HFFc6 (cell line): Measurements from ENCODE around the gene SLC4A7. TPM values are rescaled to one million over a fixed set of nuclear protein-coding genes. Genes with fewer than 3 reads are reported as not detected.

Experiments used
- DNase-seq: peaks from one replicate; pipeline ENCODE4 v3.0.0-alpha.2; 2018
- H3K27ac Mint-ChIP-seq: 2 replicates; pipeline ENCODE4 v1.8.0; 2020; ENCODE audit warnings: mild to moderate bottlenecking, mixed read lengths
- H3K27me3 Mint-ChIP-seq: 2 replicates; pipeline ENCODE4 v1.8.0; 2021; ENCODE audit warnings: mild to moderate bottlenecking, moderate library complexity, mixed read lengths; ENCODE audit not compliant: insufficient read depth
- H3K36me3 Mint-ChIP-seq: 2 replicates; pipeline ENCODE4 v1.8.0; 2021; ENCODE audit warnings: low read depth, mixed read lengths
- H3K4me1 Mint-ChIP-seq: 2 replicates; pipeline ENCODE4 v1.8.0; 2020; ENCODE audit warnings: low read depth, mixed read lengths
- H3K4me3 Mint-ChIP-seq: 2 replicates; pipeline ENCODE4 v1.8.0; 2020; ENCODE audit warnings: mild to moderate bottlenecking, moderate library complexity, mixed read lengths
- H3K9me3 Mint-ChIP-seq: 2 replicates; pipeline ENCODE4 v1.8.0; 2020; ENCODE audit warnings: mild to moderate bottlenecking, mixed read lengths
- CTCF ChIP-seq: fragments of 200-600 bp; sonication (generic); IDR thresholded peaks from 2 replicates; pipeline ENCODE4 v1.5.0; 2021; ENCODE audit warnings: antibody characterized with exemption, mild to moderate bottlenecking
- total RNA-seq, 6 experiments: library from RNA; stranded (reverse); fragmentation: NEBNext Ultra II Directional; extraction: Animal tissue kit (Norgen Biotek cat#: 25700); gene quantifications; 2 replicates in 1 of 6; 3 replicates in 5 of 6; pipeline ENCODE4 v1.2.3, GENCODE V29; 2021

SLC4A7 gene
- total RNA-seq, 6 experiments from 2014 or later, result 42.6 to 58.8 (median 51.7) TPM

- no peak for DNase-seq
Measured at GRCh38 chr3:27456554-27456953, 27.6 kb downstream of the SLC4A7 start.

GRCh38 chr3:27454914-27455313, 29.3 kb downstream of the SLC4A7 start:
- Mint-ChIP-seq H3K36me3 (peaks cover 23% of the 10 kb centered on the region), H3K4me1 (peaks cover 74% of the 10 kb centered on the region), H3K27me3 (no peaks in the 10 kb centered on the region), H3K9me3 (no peaks in the 10 kb centered on the region), H3K27ac (peak overlapping the region; percentile 62), H3K4me3 (peak overlapping the region; percentile 11; the same call in 1 of the 2 replicates)
- TF ChIP-seq CTCF, result no peak
- no peak for DNase-seq

More at GRCh38 chr3:27456554-27456953, 27.6 kb downstream of the SLC4A7 start:
- no peak for TF ChIP-seq CTCF
- peak overlapping the region; percentile 25; the same call in 1 of the 2 replicates for H3K27ac Mint-ChIP-seq
- H3K36me3 Mint-ChIP-seq, result peaks cover 28% of the 10 kb centered on the region
- no peak overlapping the region for H3K4me3 Mint-ChIP-seq
- H3K9me3 Mint-ChIP-seq, result no peaks in the 10 kb centered on the region
- H3K27me3 Mint-ChIP-seq, result no peaks in the 10 kb centered on the region
- peaks cover 68% of the 10 kb centered on the region for H3K4me1 Mint-ChIP-seq

GRCh38 chr3:27454461-27454860, 29.7 kb downstream of the SLC4A7 start:
- Mint-ChIP-seq H3K4me1 (peaks cover 79% of the 10 kb centered on the region), H3K9me3 (no peaks in the 10 kb centered on the region), H3K36me3 (peaks cover 23% of the 10 kb centered on the region), H3K27me3 (no peaks in the 10 kb centered on the region), H3K27ac (no peak overlapping the region; the same call in 1 of the 2 replicates), H3K4me3 (no peak overlapping the region)
- no peak for TF ChIP-seq CTCF
- no peak for DNase-seq

GRCh38 chr3:27452368-27453090, 31.7 kb downstream of the SLC4A7 start:
- Mint-ChIP-seq H3K36me3 (peaks cover 20% of the 10 kb centered on the region), H3K9me3 (no peaks in the 10 kb centered on the region), H3K4me1 (peaks cover 75% of the 10 kb centered on the region), H3K4me3 (no peak overlapping the region; the same call in 1 of the 2 replicates), H3K27me3 (no peaks in the 10 kb centered on the region), H3K27ac (peak overlapping the region; percentile 28)
- no peak for TF ChIP-seq CTCF
- DNase-seq, result no peak

GRCh38 chr3:27451842-27452241, 32.3 kb downstream of the SLC4A7 start:
- Mint-ChIP-seq H3K9me3 (no peaks in the 10 kb centered on the region), H3K4me3 (no peak overlapping the region), H3K4me1 (peaks cover 68% of the 10 kb centered on the region), H3K27ac (peak overlapping the region; percentile 28; the same call in 1 of the 2 replicates), H3K27me3 (no peaks in the 10 kb centered on the region), H3K36me3 (peaks cover 17% of the 10 kb centered on the region)
- DNase-seq, result no peak
- TF ChIP-seq CTCF, result no peak
